Ishikawa (cell line): ENCODE results near the gene IMPA2.

ENCODE experiments used
- CEBPB ChIP-seq: IDR thresholded peaks from 2 replicates; pipeline ENCODE4 v1.6.1; 2012
- CREB1 ChIP-seq: IDR thresholded peaks from 2 replicates; pipeline ENCODE4 v1.6.1; 2012; ENCODE audit warnings: low read depth
- EP300 ChIP-seq: IDR thresholded peaks from 2 replicates; pipeline ENCODE4 v1.6.1; 2012; ENCODE audit warnings: borderline replicate concordance
- FOXM1 ChIP-seq: IDR thresholded peaks from 2 replicates; pipeline ENCODE4 v1.6.1; 2012; ENCODE audit warnings: low read depth, borderline replicate concordance
- RAD21 ChIP-seq: IDR thresholded peaks from 2 replicates; pipeline ENCODE4 v1.6.1; 2012; ENCODE audit warnings: low read depth
- TAF1 ChIP-seq: IDR thresholded peaks from 2 replicates; pipeline ENCODE4 v1.6.1; 2012; ENCODE audit warnings: low read depth, mild to moderate bottlenecking
- YY1 ChIP-seq: IDR thresholded peaks from 2 replicates; pipeline ENCODE4 v1.6.1; 2012; ENCODE audit warnings: low read depth
- ZBTB7A ChIP-seq: IDR thresholded peaks from 2 replicates; pipeline ENCODE4 v1.6.1; 2012; ENCODE audit warnings: low read depth

GRCh38 chr18:12036201-12036751 lies 55.0 kb downstream of the IMPA2 start:
- TF ChIP-seq YY1 (no peak), ZBTB7A (no peak), CEBPB (no peak), TAF1 (no peak), CREB1 (no peak), FOXM1 (no peak), RAD21 (no peak), EP300 (no peak)
